H1 (cell line): ENCODE results near the gene ITGB2. TPM values are rescaled to one million over a fixed set of nuclear protein-coding genes. Genes with fewer than 3 reads are reported as not detected.

Experiments used
- CEBPB ChIP-seq: IDR thresholded peaks from 2 replicates; pipeline ENCODE4 v1.6.1; 2012; ENCODE audit warnings: low read depth, low read length
- CHD7 ChIP-seq: fragments of 300-600 bp; sonication (generic); IDR thresholded peaks from 2 replicates; pipeline ENCODE4 v1.7.1; 2012; ENCODE audit warnings: low read length, moderate library complexity, mild to moderate bottlenecking, inconsistent platforms; ENCODE audit not compliant: insufficient replicate concordance
- polyA plus RNA-seq, 7 experiments: library from polyadenylated mRNA; depleted of rRNA in 3 of 7; stranded (reverse) in 5 of 7; unstranded in 2 of 7; fragments of >200 nt in 5 of 7; fragments of 200-250 nt in 2 of 7; gene quantifications; 1 replicate in 5 of 7; 2 replicates in 1 of 7; 4 replicates in 1 of 7; pipeline versions ENCODE4 v1.2.1 to v1.2.3, GENCODE V29; 2011 to 2013; ENCODE audit warnings: missing spikeins in 2 of 7, mixed read lengths in 2 of 7
- total RNA-seq: library from RNA; stranded (reverse); fragmentation: NEBNext Ultra II Directional; extraction: Animal tissue kit (Norgen Biotek cat#: 25700); gene quantifications from 2 replicates; pipeline ENCODE4 v1.2.1, GENCODE V29; 2021

ITGB2 gene
- total and polyA plus RNA-seq, 2 of the 8 experiments (the other 6 are each of a cell fraction or from before 2014, with no cell fraction given): 0.24 to 0.63 TPM

DNA sequence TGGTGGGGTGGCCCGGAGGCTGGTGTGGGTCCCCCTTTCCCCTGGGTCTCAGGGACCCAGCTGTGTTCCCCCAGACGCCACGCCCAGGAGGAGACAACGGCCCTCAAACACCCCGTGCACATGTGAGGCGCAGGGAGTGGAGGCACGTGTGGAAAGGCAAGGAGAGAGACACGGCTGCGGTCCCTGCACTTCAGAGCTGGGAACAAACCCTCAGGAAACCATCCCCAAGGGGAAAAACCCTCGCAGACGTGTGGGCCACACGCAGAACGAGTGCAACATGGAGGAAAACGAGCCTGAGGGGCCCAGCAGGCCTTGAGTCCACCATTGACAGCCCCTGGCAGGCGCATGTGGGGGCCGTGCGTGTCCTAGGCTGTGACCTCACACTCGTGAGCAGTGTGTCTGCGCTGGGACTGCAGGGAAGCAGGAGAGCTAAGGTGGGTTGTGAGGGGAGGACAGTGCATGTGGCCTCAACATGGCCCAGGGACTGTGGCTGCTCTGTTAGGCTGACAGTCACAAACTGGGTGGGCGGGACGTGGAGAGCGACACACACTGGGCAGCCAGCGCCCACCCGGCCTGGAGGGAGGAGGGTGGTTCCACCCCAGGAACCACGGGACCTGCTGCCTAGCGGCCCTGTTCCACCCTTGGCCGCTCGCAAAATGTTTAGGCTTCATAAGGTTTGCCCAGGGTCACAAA is 20.0 kb downstream of the ITGB2 start (continued):
- TF ChIP-seq CHD7 (no peak), CEBPB (no peak)
